NCI-H748 treated with DMSO at 0.1 percent for 48 hours (cell line): Measurements from ENCODE around the gene SEMA5A.

ENCODE experiments used
- DNase-seq: peaks from one replicate; lab custom pipeline; 2025; lab: John Stamatoyannopoulos, UW

SEMA5A gene

GRCh38 chr5:9545992-9546851, at the start of gene SEMA5A:
SEMA5A (minus strand) TSS chr5:9546075; CDS start chr5:9379946, 166,129 bp downstream.
- peak; percentile 67 for DNase-seq

GRCh38 chr5:9594913-9595312, 49.0 kb upstream of the SEMA5A start:
- DNase-seq = no peak

DNA sequence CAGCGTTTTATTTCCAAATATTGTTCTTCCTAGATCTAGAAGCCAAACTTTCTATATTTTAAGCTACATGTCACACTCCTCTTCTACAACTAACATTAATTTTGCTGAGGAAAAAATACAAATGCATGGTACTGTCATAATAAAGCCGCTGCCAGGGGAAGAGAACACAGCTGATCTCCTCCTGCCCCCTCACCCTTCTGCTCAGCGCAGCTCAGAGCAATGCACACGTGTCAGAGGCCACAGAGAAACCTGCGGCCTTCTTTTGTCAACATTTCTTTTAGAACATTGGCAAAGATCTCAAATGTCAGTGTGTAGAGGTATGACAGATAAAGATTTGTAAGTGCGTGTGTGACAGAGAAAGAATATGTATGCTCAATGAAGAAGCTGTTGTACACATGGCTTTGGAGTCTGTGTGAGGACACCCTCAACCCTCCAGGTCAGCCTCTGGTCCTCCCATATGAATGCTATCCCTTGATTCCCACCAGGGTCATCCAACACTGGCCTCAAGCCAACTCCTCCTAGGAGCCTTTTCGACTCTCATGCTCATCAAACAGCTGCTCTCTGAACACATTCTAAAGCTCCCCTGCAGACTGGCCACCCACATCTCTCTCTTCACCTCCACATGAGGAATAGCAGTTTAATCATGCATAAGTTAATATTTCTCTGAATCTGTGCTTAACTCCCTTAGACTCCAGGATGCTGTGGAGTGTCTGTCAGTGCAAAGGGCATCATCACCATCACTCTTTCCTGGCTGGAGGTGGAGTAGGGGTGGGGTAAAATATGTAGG, 43.4 kb upstream of the SEMA5A start:
- no peak for DNase-seq

- no peak for DNase-seq
Observed at GRCh38 chr5:9588254-9588653, 42.4 kb upstream of the SEMA5A start.

DNA sequence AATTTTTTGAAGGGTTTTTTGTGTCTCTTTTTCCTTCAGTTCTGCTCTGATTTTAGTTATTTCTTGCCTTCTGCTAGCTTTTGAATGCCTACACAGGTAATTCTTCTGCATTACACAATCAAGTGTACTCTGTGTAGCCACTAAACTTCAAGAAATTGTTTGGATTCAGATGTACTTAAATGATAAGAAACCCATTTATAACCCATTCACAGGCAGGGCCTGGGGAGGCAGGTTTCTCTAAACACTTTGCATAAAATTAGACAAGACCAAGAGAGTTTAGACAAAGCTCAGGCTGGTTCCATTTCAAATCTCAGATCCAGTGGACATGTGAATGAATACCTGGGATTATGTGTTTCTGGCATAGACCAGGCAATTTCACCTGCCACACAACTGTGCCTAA, 41.3 kb upstream of the SEMA5A start:
- DNase-seq = no peak

- DNase-seq = no peak
Observed at GRCh38 chr5:9582406-9582805, 36.5 kb upstream of the SEMA5A start.

DNA sequence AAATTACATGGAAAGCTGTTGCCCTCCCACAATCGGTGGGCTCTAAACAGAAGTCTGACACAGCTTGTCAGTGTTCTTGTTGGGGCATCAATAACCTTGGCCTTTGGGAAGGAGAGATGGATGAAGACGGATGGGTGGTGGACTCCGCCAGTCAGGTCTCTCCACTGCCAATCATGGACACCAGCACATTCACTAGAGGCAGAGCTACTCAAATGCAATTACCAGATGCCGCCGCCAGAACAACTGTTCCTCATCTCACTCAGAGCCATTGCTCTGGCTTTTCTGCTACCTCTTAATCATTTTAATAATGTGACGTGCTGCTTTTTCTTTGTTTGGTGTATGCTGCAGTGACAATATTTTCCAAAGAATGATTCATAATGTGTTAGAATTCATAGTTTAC, 27.9 kb upstream of the SEMA5A start:
- no peak for DNase-seq

DNA sequence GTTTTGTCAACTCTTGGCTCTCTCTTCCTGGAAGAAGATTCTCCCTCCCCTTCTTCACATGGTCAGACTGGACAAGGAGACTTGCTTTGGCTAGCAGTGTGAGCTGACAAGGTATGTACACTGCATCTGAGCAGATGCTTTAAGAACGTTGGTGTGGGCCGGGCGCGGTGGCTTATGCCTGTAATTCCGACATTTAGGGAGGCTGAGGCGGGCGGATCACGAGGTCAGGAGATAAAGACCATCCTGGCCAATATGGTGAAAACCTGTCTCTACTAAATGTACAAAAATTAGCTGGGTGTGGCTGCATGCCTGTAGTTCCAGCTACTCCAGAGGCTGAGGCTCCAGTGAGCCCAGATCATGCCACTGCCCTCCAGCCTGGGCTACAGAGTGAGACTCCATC, 26.4 kb upstream of the SEMA5A start:
- DNase-seq = no peak

- DNase-seq = no peak
Observed at GRCh38 chr5:9570876-9571275, 25.0 kb upstream of the SEMA5A start.

DNA sequence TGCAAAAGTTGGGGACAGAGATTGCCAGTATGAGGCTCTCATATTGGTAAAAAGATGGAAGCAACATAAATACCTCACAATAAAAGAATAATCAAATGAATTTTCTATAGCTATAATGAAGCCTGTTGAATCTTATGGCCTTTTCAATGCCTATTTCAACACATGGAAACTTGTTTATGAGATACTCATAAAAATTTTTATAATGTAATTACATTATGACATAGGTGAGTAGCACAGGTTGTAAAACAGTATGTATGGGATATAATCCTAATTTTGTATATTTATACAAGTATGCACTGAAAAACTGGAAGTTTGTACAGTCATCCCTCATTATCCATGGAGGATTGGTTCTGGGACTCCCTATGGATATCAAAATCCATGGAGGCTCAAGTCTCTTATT, 21.2 kb upstream of the SEMA5A start:
- no peak for DNase-seq

DNA sequence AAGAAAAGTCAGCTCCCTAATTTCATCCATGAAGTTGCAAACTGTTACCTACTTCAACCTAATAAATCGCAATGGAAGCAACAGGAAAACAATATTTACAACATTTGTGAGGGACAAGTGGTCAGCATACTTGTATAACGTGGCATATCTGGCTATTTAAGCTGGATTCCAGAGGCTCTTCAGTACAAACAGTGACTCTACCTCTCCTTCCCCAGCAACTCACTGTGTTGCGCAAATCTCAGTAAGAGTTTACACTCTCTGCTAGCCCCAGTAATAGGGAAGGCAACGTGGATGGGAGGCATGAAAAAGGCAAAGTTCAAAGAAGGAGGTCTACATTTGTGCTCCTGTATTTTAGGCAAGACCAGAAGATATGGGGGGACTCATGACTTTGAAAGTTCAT, 18.9 kb upstream of the SEMA5A start:
- DNase-seq = no peak

- no peak for DNase-seq
Observed at GRCh38 chr5:9562141-9562540, 16.3 kb upstream of the SEMA5A start.

DNA sequence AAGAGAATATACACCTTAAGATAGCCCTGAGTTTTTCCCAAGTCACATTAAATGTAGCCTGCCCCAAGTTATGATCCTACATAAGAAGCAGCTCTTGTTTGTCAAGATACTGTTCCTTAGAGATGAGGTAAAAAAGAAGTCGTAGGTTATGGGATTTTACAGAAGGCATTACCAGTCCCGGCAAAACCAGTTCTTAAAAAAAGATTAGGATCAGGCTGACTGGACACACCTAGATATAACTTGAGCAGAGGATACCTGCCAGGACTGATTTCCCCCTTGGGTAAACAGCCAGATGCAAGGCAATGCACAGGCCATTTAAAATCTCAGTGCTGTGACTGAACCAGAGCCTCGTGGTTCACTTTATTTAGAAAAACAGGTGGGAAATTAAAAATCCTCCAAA, 14.1 kb upstream of the SEMA5A start:
- DNase-seq = no peak

- no peak for DNase-seq
Observed at GRCh38 chr5:9558319-9558965, 12.6 kb upstream of the SEMA5A start.

DNA sequence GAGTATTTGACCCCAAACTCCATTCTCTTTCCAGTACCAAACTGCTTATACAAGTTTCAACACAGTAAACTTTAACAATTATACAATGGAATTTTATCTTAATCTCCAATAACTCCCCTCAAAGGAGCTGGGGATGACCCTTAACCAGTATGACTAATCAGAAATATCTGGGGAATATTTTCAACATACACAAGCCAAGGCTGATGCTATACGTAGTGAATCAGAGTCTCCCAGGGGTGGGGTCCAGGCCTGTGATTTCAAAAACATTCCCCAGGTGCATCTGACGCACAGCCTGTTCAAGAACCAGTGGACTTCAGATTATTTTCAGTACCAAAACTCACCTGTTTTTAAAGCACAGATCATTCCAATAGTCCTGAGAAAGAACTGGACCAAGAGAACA, 11.8 kb upstream of the SEMA5A start:
- no peak for DNase-seq

DNA sequence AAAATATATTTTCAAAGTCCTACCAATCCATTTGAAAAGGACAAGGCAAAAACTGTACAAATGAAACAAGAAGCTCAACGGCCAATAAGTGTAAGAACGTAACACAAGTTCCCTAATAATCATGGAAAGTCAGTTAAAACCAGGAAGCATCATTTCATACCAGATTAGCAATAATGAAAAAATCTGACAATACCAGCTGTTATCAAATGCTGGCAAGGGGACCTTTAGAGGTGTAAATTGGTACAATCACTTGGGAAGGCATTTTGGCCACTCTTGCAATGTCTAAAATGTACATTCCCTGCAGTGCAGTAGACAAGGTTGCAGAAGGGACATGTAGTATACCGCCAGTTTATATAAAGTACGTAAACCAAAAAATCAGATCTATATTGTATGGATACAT, 10.1 kb upstream of the SEMA5A start:
- no peak for DNase-seq

- DNase-seq = no peak
Observed at GRCh38 chr5:9554122-9554521, 8.2 kb upstream of the SEMA5A start.

- no peak for DNase-seq
Observed at GRCh38 chr5:9553561-9553960, 7.7 kb upstream of the SEMA5A start.

DNA sequence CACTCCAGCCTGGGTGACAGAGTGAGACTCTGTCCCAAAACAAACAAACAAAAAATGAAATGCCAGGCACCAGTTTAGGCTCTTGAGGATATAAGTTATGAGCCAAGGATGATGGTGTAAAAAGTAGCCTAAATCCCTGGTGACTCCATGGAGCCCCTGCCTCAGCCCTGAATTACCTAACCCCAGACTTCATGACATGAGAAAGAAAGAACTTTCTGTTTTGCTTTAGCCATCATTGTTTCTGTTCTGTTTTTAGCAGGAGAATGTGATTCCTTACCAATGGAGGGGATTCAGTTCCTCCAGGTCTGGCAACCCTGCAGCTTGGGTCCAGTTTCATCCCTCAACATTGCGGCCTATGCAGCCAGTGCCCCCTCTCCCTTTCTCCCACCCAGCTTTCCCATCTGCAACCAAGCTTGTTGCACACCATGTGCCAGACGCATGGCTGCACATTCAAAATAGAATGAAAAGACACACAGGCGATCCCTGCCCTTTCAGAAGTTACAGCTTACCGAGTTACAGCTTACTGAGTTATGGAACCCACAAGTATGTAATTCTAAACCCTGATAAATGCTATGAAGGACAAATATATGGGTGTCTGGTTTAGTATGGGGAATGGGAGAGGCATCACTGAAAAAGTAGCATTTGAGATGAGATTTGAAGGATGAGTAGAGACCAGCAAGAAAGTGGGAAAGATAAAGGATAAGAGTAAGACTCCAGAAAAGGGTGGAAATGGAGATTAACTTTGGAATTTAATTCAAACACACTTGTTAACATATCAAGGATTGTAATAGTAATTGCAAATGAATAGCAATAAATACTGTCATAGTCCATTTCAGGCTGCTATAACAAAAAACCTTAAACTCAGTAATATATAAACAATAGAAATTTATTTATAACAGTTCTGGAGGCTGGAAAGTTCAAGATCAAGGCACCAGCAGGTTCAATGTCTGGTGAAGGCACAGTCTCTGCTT, 6.0 kb upstream of the SEMA5A start:
- DNase-seq = no peak

GRCh38 chr5:9549941-9550340, 4.1 kb upstream of the SEMA5A start:
- DNase-seq = no peak

GRCh38 chr5:9547122-9547947, 1.5 kb upstream of the SEMA5A start:
- DNase-seq = peak; percentile 17
